Activated CD8-positive, alpha-beta memory T cell treated with anti-CD3 and anti-CD28 coated beads for 48 hours (primary cell): ENCODE data around the gene TENM3.
"Not testable (repeated sequence)": the region's sequence is repeated elsewhere in the genome, so short reads cannot be mapped to it uniquely, and the experiment has no call there.

ENCODE experiments used
- DNase-seq, 3 experiments: peaks; one replicate each; pipeline ENCODE4 v3.0.0-alpha.2; 2020; ENCODE audit warnings: low read depth in 2 of 3, low spot score in 2 of 3

TENM3 gene

GRCh38 chr4:182325848-182326255 is 82.7 kb downstream of the TENM3 start:
- DNase-seq = no peak

DNA sequence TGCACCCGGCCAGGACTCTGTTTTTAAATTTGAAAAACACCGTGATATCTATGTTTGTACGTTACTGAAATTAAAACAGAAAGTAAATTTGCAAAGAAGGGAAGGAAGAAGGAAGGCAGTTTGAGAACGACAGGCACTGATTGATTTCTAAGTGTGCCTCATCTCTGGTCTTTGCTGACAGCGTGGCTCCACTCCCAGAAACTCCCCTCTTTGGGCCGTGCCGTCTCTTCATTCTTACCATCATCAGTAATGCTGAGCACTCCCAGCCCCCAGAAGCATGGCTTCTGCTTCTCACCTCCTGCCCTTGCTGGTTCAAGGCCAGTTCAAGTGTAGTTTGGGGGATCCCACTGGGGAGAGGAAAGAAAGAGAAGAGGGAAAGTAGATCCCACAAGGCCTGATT is 85.3 kb downstream of the TENM3 start:
- DNase-seq = no peak

- DNase-seq = no peak
These were observed 94.2 kb downstream of the TENM3 start for GRCh38 chr4:182337366-182337765.

- DNase-seq = no peak
These were observed 94.9 kb downstream of the TENM3 start for GRCh38 chr4:182338063-182338462.

- no peak for DNase-seq
These were observed 95.5 kb downstream of the TENM3 start for GRCh38 chr4:182338746-182339145.

- DNase-seq = no peak
These were observed 96.0 kb downstream of the TENM3 start for GRCh38 chr4:182339221-182339641.

GRCh38 chr4:182343453-182343852 is 100.3 kb downstream of the TENM3 start:
- DNase-seq = no peak

GRCh38 chr4:182344968-182345367 is 101.8 kb downstream of the TENM3 start:
- DNase-seq = no peak

DNA sequence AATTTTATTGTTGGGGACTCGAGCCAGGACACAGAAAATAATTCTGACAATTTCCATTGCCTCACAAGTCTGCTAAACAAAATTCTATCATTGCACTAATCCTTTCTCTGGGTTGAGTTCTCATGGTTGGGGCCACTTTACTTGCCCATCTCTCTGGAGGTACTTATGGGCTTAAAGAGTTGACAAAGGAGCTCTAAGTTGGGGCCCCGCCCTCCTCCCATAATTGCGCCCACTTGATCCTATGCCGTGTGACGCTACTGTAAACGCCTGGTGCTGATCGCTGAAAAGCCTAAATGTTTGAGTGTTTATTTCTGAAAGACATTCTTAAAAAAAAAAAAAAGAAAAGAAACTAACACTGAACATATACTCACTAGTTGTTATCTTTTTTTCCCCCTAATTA is 103.0 kb downstream of the TENM3 start:
- no peak for DNase-seq

DNA sequence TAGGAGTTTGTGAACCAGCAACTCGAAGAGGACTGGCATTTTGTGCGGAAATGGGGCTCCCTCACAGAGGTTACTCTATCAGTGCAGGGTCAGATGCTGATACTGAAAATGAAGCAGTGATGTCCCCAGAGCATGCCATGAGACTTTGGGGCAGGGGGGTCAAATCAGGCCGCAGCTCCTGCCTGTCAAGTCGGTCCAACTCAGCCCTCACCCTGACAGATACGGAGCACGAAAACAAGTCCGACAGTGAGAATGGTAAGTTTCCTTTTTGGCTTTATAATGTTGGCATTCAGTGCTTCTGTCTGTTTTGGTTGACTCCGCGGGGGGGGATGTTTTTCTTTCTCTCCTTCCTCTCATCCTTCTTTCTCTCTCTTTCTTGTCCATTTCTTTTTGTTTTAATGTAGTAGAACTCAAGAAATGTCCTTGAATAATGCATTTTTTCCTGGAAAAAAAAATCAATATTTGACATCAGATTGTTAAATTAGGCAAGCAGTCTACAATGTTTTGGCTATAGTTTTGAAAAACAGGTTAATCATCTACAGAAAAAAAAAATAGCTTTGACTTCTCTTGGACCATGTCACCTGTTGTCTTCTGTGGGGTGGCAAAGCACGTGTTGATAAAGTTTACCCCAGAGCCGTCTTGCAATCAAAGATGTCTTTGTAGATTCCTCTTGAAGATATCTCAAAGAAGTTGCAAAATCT is 103.6 kb downstream of the TENM3 start:
- no peak for DNase-seq

GRCh38 chr4:182348779-182349326 is 105.7 kb downstream of the TENM3 start:
- DNase-seq = no peak

DNA sequence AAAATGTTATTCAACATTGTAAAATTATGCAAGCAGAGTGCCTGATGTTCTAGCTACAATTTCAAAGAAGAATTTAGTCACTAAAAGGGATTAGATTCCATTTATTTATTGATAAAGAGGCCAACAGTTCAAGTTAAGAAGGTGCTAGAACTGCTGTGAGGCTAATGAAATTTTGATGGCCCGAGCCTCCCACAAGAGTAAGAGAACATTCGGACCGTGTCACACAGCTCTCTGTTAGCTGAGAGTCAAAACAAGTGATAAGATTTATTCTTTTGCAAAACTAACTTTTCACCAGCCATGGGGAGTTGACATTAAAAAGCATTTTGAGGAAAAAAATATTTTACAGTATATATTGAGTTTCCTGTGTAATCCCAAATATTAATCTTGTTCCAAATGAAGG is 106.8 kb downstream of the TENM3 start:
- no peak for DNase-seq

DNA sequence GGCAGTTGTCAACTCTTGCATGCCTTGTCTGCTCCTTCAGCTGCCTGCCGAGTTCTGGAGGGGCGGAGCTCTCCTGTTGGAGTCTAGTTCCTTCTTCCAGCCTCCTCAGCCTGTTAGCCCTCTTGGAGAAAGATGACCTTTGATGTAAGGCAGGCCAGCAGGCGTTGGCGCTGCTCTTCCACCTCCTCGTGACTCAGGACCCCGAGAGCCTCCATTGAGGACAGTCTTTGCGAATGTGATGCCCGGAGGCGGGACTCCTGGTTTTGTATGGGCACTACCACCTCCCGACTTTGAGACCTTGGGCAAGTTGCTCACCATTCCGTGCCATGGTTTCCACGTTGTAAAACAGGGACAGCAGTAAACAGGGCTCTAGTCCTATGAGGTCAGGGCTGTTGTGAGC is 108.3 kb downstream of the TENM3 start:
- DNase-seq = no peak

DNA sequence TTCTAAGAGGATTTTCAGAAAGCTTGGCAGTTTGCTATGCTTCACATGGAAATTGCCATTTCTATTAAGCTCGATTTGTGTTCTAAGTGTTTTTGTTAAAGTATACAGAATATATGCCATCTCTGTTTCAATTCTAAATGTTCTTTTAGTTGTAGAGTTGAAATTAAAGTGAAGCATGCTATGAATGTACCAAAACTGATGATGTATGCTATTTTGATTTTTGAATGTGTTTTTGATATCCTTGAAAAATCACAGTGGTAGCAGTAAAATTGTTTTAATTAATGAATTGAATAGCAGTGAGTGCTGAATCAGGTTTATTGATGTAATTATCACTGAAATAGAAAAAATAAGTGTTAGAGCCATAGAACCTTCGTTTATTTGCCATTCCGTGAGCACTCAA is 110.9 kb downstream of the TENM3 start:
- DNase-seq = no peak

DNA sequence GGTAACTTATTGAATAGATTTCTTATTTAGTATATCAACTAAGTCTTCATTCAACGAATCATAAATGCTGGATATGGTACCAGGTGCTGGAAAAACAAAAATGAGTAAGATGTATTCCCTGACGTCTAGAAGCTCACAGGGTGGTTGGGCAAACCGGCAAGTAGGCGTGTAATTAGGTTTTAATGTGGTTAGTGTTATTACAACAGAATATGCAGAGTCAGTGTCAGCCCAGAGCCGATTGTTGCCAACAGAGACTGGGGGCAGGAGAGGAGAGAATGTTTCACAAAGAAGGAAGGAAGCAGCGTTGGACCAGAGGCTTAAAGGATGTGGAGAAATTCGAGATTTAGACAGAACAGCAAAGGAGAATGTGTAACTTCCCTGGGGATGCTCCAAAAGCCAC is 111.7 kb downstream of the TENM3 start:
- DNase-seq = no peak

DNA sequence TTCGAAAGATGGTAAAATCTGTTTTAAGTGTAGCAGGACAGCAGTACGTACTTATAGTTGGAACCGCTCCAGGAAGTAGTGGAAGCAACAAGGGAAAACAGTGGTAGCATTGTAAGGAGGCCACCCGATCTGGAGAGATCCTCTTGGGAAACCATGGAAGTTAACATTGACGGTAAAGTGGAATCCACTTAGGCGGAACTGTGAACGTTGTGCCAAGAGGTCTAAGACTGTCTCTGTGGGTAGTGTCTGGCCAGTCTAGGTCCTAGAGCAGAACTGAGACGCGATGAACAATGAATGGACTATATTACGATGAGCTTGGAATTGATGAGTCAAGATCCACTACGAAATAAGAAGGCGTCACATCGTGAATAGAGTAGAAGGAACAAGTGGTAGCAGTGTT is 124.0 kb downstream of the TENM3 start:
- DNase-seq = no peak

- DNase-seq = no peak
These were observed 126.0 kb downstream of the TENM3 start for GRCh38 chr4:182369211-182369610.

DNA sequence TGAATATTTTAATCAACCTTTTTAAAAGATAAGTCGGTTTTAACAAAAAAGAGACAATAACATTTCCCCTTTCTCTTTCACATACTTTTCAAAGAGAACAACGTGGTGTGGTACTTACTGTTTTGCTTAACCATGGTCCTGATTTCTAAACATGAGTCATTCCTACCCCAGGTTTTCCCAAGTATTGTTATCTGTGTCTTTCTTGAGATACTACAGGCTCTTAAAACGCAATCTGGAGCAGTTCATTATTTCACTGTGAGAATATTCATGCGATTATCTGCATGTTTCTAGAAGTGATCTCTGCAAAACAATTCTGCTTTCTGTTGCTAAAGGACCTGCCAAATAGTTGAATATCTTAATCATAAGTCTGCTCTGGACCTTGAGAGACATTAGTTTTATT is 127.3 kb downstream of the TENM3 start:
- DNase-seq = no peak

DNA sequence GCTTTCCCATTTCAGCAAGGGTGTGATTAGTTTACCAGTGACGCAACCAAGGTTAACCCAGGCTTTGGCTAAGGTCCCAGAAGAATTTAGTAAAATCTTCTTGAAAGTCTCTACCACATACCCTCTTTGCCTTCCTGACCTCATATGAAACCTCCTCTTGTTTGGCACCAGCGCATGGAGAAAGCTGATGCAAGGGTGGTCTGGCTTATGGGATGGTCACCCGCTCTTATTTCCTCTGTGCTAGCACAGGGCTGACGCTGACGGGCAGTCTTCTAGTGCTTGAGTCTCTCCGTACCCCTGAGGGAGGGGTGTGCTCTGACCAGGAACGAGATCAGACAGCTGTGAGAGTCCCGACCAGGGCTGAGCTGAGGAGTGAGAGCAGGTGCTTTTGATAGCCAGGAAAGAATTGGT is 137.6 kb downstream of the TENM3 start:
- no peak for DNase-seq

DNA sequence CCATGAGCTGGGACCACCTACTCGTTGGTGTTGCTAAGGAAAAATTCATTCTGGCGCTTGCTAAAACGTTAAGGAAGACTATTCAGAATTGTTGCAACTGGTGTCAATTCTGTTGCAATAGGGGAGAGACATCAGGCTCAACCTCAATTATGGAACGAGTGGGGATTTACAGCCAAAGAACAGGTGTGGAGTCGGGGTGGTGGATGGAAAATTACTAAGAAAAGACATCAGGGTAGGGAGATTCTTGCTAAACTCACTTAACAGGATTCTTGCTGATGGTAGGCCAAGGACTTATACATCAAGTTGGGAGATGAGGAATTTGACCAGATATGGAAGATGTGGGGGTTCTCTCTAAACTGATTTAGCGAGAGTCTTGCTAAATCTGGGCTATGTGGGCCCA is 139.7 kb downstream of the TENM3 start:
- DNase-seq = no peak

DNA sequence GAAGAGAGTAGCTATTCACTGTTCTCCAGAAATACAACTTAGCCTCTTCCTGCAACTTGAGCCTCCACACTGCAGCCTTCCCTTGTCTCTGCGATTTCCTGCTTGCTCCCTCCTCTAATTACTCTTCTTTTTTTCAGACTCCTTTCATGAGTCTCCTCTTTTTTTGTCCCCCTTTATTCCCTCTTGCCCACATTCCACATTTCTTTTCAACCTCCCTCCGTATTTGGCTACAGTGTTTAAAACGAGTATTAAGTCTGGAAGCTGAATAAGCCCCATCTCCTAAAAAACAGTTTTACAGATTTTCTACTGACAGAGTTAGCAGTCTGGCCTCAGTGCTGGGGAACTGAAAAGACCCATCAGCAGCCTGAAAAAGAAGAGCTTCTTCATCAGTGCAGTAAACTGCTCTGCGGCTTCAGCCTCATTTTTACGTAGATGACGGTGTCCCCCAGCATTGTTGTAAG is 141.5 kb downstream of the TENM3 start:
- DNase-seq = no peak

- no peak for DNase-seq
These were observed 142.7 kb downstream of the TENM3 start for GRCh38 chr4:182385897-182386296.

DNA sequence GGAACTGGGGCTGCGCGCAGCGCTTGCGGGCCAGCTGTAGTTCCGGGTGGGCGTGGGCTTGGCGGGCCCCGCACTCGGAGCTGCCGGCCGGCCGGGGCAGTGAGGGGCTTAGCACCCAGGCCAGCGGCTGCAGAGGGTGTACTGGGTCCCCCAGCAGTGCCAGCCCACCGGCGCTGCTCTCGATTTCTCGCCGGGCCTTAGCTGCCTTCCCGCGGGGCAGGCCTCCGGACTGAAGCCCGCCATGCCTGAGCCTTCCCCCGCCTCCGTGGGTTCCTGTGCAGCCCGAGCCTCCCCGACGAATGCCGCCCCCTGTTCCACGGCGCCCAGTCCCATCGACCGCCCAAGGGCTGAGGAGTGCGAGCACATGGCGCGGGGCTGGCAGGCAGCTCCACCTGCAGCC is 143.4 kb downstream of the TENM3 start:
- not testable (repeated sequence) for DNase-seq
